Measurements from ENCODE around the gene NPHP3. TPM values are rescaled to one million over a fixed set of nuclear protein-coding genes. Genes with fewer than 3 reads are reported as not detected.

The NPHP3 gene
- total RNA-seq, 6 experiments from 2014 or later, result 17.6 to 21.6 (median 19.0) TPM

GRCh38 chr3:132723024-132723950 is 1.1 kb upstream of the NPHP3 start:
- peak overlapping the region; percentile 81 for H3K27ac Mint-ChIP-seq
- peak; percentile 79 for DNase-seq
- no peaks in the 10 kb centered on the region for H3K9me3 Mint-ChIP-seq
- H3K4me1 Mint-ChIP-seq (ENCODE audit: low read depth), result peaks cover 53% of the 10 kb centered on the region
- TF ChIP-seq CTCF (IDR thresholded peaks at IDR 0.05), result peak; percentile 30; the same call in 1 of the 2 replicates
- peaks cover 25% of the 10 kb centered on the region for H3K36me3 Mint-ChIP-seq (ENCODE audit: low read depth)
- peak overlapping the region; percentile 95 for H3K4me3 Mint-ChIP-seq
- H3K27me3 Mint-ChIP-seq (ENCODE audit: insufficient read depth), result peaks cover 5% of the 10 kb centered on the region

GRCh38 chr3:132721479-132722164 is 587 bp downstream of the NPHP3 start:
- H3K4me1 Mint-ChIP-seq (ENCODE audit: low read depth), result peaks cover 54% of the 10 kb centered on the region
- peak overlapping the region; percentile 98 for H3K4me3 Mint-ChIP-seq
- H3K27ac Mint-ChIP-seq, result peak overlapping the region; percentile 91
- DNase-seq, result peak; percentile 52
- H3K9me3 Mint-ChIP-seq, result no peaks in the 10 kb centered on the region
- TF ChIP-seq CTCF (IDR thresholded peaks at IDR 0.05), result peak; percentile 49
- peaks cover 30% of the 10 kb centered on the region for H3K36me3 Mint-ChIP-seq (ENCODE audit: low read depth)
- no peaks in the 10 kb centered on the region for H3K27me3 Mint-ChIP-seq (ENCODE audit: insufficient read depth)

- Mint-ChIP-seq H3K4me3 (peak overlapping the region; percentile 98), H3K27me3 (ENCODE audit: insufficient read depth) (no peaks in the 10 kb centered on the region), H3K4me1 (ENCODE audit: low read depth) (peaks cover 47% of the 10 kb centered on the region), H3K27ac (peak overlapping the region; percentile 52), H3K36me3 (ENCODE audit: low read depth) (peaks cover 40% of the 10 kb centered on the region), H3K9me3 (no peaks in the 10 kb centered on the region)
- DNase-seq, result no peak
- no peak for TF ChIP-seq CTCF (IDR thresholded peaks at IDR 0.05)
Observed at GRCh38 chr3:132720228-132720627, 2.0 kb downstream of the NPHP3 start.

GRCh38 chr3:132716372-132716771 is 5.8 kb downstream of the NPHP3 start:
- Mint-ChIP-seq H3K4me1 (ENCODE audit: low read depth) (peaks cover 33% of the 10 kb centered on the region), H3K36me3 (ENCODE audit: low read depth) (peaks cover 42% of the 10 kb centered on the region), H3K27ac (no peak overlapping the region), H3K9me3 (no peaks in the 10 kb centered on the region), H3K4me3 (no peak overlapping the region), H3K27me3 (ENCODE audit: insufficient read depth) (no peaks in the 10 kb centered on the region)
- TF ChIP-seq CTCF (IDR thresholded peaks at IDR 0.05), result no peak
- no peak for DNase-seq

GRCh38 chr3:132713977-132714727 is 8.1 kb downstream of the NPHP3 start:
- Mint-ChIP-seq H3K9me3 (no peaks in the 10 kb centered on the region), H3K4me3 (no peak overlapping the region), H3K36me3 (ENCODE audit: low read depth) (peaks cover 34% of the 10 kb centered on the region), H3K27ac (no peak overlapping the region), H3K27me3 (ENCODE audit: insufficient read depth) (no peaks in the 10 kb centered on the region), H3K4me1 (ENCODE audit: low read depth) (peaks cover 10% of the 10 kb centered on the region)
- no peak for TF ChIP-seq CTCF (IDR thresholded peaks at IDR 0.05)
- DNase-seq, result no peak

Measured in HFFc6 (cell line).